NCI-H1930 (cell line): Measurements from ENCODE around the gene HLA-DQB1.

Experiments
- DNase-seq, 2 experiments: peaks; one replicate each; lab custom pipeline; 2025; lab: John Stamatoyannopoulos, UW

The HLA-DQB1 gene

DNA sequence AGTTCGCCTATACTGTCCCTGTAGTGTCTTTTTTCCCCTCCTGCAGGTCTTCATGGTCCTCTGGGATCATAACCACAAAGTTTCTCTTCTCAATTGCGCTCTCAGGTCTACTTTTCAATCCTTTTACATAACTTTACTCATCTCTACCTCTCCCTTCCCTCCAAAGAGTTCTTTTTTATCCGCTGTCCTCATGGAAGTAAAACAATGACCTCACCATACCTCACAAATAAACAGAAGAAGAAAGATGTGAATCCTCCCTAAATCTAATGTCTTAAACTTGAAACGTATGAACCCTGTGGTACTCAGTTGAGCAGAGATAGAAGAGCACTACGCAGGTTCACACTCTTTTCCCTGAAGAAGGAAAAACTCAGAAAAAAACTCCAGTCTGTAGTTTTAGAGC lies 41.3 kb downstream of the HLA-DQB1 start:
- no peak for DNase-seq

DNA sequence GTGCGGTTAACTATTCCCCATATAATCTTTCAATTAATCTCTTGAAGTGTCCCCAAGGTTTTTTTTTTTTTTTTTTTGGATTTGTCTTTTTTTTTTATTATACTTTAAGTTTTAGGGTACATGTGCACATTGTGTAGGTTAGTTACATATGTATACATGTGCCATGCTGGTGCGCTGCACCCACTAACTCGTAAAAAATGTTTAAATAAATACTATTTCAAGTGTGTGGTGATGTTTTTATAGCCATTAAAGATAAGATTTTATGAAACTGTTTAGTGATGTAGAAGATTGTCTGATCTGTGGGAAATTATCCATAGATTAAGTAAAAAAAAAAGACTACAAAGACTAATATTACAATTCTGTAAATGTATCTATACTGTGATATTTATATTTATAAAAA lies 41.9 kb downstream of the HLA-DQB1 start:
- no peak for DNase-seq

- no peak for DNase-seq
Measured at GRCh38 chr6:32623693-32624092, 42.8 kb downstream of the HLA-DQB1 start.

- DNase-seq = peak in 1 of 2 experiments; percentile 50
Measured at GRCh38 chr6:32622545-32623401, 43.7 kb downstream of the HLA-DQB1 start.

GRCh38 chr6:32621372-32621771 lies 45.1 kb downstream of the HLA-DQB1 start:
- no peak for DNase-seq

- no peak for DNase-seq
Measured at GRCh38 chr6:32617751-32618150, 48.7 kb downstream of the HLA-DQB1 start.

DNA sequence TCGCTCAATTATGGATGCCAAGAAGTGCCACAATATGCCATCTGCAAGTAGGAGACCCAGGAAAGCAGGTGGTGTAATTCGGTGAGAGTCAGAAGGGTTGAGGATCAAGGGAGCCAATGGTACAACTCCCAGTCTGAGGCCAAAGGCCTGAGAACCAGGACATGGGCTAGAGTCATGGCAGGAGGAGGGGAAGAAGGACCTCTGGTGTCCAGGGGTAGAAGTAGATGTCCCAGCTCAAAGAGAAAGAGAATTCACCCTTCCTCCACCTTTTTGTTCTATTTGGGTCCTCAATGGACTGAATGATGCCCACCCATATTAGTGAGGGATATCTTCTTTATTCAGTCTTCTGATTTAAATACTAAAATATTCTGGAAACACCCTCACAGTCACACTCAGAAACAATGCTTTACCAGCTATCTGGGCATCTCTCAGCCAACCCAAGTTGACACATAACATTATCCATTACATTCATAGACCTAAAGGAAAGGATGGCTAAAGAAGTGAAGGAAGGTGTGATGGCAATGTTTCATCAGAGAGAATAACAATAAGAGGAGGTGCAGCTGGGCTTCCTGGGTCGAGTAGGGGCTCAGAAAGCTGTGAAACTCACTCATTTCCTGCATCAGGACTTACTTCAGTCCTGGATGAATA lies 50.4 kb downstream of the HLA-DQB1 start:
- no peak for DNase-seq

DNA sequence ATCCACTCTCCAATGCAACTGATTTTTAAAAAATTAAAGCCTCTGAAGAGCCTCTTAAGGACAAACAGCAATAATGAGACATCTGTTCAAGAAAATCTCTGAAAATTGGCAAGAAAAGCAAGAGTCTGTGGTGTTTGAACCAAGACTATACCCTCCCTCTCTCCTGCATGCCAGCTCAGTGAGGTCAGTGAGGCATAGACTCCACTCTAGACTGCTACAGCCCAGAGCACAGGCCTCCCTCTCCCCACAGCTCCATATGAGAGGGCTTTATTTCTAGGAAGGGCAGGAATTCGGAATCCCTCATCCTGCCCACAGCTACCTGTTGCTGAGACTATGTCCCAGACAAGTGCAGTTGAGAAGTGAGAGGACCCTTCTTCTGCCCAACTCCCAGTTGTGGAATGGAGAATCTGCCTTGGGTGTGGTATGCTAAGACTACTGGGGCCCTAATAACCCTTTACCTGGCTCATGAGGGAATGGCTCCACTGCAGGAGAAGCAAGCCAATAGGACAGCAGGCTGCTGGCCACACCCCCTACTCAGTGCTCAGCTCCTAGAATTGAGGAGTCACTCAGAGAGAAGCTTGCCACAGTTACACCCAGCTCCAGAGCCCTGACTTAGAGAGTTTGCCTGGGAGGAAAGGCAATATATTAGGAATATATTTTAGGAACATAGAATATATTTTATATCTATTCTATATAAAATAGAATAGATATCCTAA lies 51.9 kb downstream of the HLA-DQB1 start:
- no peak for DNase-seq

GRCh38 chr6:32613475-32613874 lies 53.0 kb downstream of the HLA-DQB1 start:
- DNase-seq = no peak

GRCh38 chr6:32610682-32611296 lies 55.7 kb downstream of the HLA-DQB1 start:
- no peak for DNase-seq

- peak in 1 of 2 experiments; percentile 55 for DNase-seq
Measured at GRCh38 chr6:32609731-32610640, 56.5 kb downstream of the HLA-DQB1 start.
